Activated gamma-delta T cell treated with anti-CD3 and anti-CD28 coated beads, Interleukin-2, amount 50 U/mL, for 16 hours (primary cell): ENCODE results near the gene KRTAP5-3.
"Not testable (repeated sequence)": the region's sequence is repeated elsewhere in the genome, so short reads cannot be mapped to it uniquely, and the experiment has no call there.

ENCODE experiments used
- DNase-seq: peaks from one replicate; pipeline ENCODE4 v3.0.0-alpha.2; 2020; ENCODE audit warnings: low read depth

Gene KRTAP5-3

DNA sequence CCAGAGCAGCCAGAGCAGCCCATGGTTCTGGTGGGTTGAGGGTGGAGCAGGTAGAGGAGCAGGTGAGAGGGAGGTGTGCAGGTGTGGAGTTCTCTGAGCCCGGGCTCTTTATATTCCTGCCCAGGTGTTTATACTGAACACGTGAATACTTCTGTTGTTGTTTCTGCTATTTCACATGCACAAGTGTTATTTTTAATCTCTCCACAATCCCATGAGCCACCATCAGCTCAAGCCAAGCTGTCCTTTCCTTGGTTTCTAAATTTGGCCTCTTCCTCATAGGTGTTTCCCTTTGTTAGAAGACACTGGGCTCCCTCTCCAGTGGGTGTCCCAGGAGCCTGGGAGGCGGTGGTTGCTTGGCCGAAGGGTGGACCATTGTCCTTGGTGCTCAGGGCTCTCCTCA, at the start of gene KRTAP5-3:
KRTAP5-3 (minus strand) TSS at position 101 of the 400 bp plus-strand sequence; CDS start at position 23, 78 bp downstream.
- DNase-seq: no peak

- DNase-seq: no peak
Observed at GRCh38 chr11:1656670-1657069, 48.4 kb upstream of the KRTAP5-3 start.

DNA sequence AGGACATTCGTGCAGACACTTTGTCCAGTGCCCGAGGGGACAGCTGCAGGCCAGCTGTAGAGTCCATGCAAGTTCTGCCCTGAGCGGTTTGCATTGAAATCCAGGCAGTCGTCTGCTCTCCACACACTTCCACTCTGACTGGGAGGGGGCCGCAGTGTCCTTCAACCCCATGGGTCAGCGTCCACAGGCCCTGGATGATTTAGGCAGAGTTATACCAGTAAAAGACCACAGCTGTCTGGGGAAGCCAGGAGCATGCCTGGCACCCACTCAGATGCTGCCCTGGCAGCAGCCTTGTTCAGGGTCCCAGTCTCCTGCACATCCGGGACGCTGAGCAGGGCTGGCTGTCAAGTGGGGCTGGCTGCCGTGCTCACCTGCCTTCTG, 47.8 kb upstream of the KRTAP5-3 start:
- DNase-seq: no peak

DNA sequence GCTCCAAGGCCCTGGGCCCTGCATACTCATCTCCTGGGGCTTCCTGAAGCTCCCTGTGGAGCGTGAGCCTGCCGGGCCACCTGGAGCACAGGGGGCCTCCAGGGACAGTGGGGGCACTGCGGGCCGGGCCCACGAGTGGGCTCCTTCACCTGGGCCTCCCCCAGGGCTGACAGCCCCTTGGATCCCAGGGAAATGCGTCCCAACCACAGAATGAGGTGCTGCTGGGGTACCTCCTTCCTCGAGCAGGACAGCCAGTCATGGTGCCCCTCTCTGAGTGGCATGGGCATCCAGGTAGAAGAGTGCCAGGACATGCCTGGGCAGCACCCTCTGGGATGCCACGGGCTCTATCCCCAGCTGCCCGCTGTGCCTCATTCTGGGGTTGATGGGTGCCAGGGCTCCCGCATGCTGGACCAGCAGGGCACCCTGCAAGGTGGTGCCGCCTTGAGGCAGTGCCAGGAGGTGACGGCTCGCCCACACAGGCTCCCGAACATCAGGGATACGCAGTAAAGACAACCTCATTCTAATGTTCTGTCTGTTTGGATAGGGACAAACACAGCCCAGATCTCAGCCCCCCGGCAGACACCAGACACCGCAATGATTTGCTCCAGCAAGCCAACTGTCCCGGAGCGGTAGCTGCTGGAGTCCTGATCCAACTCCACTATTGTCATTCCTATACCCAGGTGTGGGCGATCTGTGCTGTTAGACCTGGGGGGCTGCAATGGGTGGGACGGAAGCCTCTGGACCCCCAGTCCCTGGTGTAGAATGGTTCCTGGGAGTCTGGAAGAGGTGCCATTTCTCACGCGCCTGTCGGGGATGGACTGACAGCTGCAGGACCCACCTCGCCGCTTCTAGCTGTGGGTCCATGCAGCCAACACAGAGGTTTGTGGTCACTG, 47.2 kb upstream of the KRTAP5-3 start:
- DNase-seq: no peak

DNA sequence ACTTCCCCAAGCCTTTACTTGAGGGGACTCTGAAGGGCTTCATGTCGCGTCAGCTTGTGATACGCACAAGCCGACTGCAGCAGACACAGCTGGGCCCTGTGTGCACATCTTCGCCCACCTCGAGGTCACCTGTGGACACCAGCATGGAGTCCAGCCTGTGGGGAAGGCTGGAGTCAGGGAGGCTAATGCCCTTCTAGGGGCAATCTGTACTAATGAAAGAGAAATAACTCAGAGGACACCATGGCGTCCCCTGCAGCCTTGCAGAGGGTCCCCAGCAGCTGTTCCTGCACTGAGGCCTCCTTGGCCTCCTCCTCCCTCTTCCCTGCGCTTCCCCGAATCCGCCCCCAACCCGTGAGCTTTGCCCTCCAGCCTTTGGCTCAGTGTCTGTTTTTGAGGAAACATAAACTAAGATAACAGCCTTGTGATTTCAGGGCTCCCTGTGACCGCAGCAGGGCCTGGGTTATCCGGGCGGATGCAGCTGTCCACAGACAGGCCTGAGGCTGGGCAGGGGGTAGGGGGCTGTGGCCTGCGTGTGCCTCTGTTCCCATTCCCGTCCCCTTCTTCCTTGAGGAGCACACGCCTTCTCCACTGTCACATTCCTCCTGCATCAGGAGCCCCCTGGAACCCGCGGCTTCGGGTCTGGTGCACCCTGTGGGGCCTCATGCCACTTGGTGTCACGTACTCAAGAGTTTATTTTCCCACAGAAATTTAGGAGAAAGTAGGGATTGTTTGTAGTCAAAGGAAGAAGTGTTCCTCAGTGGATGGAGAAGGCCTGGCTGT, 46.3 kb upstream of the KRTAP5-3 start:
- no peak for DNase-seq

GRCh38 chr11:1653541-1654387, 45.5 kb upstream of the KRTAP5-3 start:
- DNase-seq: no peak

DNA sequence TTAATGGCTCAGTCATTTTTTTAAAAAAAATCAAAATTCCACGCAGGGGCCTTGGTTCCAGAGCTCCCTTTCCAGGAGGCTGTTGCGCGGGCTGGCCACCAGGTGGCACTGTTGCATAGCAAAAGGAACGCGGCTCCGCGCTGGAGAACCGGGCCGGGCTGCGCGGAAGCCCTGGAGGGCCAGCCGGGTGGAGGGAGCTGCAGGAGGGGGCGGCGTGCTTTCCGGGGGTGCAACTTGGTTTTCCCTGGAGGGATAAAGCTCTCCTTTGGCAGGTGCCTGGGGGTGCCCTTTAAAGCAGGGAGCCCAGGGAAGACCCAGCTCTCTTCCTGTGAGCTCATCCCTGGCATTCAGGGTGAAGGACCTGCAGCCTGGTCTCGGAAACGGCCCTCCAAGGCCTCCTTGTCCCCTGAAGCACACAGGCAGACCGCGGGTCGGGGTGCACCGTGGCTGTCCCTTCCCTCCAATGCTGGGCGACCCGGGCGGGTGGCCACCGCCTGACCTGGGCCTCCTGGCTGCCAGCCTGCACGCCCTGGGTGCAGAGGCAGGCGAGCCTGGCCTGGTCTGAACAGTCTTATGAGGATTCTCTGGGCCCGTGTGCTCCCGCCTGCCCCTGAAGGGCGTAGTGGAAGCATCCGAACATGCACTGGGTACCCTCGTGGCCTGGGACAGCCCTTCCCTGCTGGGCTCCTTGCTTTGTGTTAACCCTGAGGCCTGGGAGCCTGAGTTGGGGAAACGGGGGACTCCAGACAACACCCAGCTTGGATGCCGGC, 44.7 kb upstream of the KRTAP5-3 start:
- DNase-seq: peak; percentile 69

DNA sequence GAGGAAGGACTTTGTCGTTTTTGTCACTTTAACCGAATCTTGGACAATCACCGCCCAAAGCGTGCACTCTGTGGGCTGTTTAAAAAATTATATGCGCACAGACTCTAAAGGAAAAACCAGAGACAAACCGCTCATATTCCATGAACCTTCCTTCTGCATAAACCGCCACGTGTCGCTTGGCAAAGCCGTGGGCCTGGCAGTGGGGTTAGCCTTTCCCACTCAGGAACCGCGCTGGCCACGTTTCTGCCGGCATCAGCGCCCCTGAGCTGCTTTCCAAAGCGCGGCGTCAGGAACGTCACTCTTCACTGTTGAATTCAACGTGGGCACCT, 44.1 kb upstream of the KRTAP5-3 start:
- DNase-seq: no peak

DNA sequence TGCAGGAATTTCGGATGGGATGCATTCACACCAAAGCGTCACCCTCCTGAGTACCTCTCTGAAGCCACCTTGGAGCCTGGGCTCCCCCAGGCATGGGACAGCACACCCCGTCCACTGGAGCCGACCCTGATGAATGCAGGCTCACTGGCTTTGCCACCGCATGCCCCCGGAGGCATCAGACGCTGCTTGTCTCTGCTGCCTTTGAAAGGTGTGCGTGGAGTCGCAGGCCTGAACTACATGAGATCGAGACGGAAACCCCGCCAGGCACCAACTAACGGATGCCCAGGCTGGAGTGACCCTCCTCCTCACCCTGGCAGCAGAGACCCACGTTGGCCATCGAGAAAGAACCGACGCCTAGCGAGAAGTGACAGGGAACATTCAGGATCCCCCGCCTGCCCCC, 43.8 kb upstream of the KRTAP5-3 start:
- no peak for DNase-seq

GRCh38 chr11:1651411-1651980, 43.2 kb upstream of the KRTAP5-3 start:
- no peak for DNase-seq

GRCh38 chr11:1650918-1651262, 42.6 kb upstream of the KRTAP5-3 start:
- no peak for DNase-seq

- no peak for DNase-seq
Observed at GRCh38 chr11:1650034-1650917, 42.0 kb upstream of the KRTAP5-3 start.

DNA sequence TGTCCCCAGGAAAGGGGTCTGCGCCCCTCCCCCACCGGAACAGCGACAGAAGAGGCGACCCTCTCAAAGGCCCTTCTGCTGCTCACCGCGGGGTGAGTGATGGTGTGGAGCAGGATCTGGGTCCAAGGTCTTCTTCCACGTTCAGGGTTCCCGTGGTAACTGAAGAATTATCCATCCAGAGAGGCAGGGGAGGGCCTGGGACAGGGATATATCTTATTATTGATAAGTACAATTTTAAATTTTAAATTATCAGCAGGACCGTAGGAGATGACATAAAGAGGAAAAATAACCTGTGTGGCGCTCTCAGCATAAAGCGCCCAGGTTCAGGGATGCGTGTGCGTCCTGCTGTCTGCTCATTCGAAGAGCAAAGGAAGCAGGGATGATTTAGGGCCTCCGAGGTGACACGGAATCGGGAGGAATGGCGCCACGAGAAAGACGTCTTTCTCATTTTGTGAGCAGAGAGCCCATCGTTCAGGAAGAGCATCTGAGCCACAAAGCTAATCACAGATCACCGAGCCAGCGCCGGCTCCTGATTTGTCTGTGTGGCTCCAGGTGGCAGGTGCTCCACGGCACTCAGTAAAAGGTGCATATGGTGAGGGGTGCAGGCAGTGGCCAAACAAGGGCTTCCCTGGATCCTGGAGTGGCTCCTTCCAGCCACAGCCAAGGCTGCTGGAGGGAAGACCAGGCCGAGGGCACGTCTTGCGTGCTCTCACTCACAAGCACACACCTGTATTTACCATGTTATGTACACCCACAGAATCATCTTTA, 40.6 kb upstream of the KRTAP5-3 start:
- no peak for DNase-seq

DNA sequence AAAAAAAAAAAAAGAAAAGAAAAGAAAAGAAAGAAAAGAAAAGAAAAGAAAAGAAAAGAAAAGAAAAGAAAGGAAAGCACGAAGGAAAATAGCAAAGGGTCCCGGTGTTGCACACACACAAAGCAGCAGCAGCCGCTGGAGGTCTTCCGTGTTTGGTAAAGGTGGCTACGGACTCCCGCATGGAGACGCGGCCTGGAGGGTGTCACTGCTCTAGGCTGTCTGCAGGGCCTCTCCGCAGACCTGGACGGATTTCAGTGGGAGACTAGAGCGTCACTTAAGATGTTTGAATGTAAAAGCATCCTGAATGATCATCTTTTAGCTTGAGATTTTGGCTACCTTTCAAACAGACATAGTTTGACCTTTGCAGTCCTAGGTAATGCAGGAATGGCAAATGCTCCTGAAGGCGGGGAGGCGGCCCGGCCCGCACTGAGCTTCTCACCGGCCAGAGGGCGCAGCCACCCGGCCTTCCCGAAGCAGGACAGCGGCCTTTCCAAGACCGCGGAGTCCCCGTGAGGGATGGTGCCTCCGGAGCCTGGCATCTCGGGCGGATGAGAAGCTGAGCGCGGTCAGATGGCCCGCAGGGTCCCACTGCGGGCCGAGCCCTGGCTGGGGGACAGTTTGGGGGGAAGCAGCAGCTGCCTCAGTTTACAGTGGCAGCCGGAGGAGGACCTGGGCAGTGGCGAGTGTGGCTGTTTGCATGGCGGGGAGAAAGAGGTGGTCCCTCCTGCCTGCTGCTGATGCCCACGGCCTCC, 39.8 kb upstream of the KRTAP5-3 start:
- no peak for DNase-seq

GRCh38 chr11:1646540-1646939, 38.3 kb upstream of the KRTAP5-3 start:
- DNase-seq: not testable (repeated sequence)

DNA sequence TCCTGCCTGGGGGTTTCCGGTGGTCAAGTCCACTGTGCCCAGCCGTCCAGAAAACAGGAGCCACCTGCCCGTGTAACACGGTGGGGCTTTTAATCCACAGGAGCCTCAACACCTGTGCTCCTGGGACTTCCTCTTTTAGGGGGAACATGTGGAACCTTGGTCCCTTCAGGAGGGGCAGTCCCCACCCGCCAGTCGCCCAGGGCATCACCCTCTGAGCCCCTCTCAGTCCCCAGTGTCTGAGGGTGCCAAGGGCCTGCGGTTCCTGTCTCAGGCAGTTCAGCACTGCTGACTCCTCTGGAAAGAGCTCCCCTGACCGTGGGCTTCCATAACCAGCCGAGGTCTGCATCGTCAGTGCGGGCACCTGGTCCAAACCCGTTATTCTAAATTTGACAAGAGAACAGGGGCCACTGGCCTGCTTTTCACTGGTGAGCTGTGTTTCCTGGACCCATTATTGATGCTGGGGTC, 37.1 kb upstream of the KRTAP5-3 start:
- no peak for DNase-seq

DNA sequence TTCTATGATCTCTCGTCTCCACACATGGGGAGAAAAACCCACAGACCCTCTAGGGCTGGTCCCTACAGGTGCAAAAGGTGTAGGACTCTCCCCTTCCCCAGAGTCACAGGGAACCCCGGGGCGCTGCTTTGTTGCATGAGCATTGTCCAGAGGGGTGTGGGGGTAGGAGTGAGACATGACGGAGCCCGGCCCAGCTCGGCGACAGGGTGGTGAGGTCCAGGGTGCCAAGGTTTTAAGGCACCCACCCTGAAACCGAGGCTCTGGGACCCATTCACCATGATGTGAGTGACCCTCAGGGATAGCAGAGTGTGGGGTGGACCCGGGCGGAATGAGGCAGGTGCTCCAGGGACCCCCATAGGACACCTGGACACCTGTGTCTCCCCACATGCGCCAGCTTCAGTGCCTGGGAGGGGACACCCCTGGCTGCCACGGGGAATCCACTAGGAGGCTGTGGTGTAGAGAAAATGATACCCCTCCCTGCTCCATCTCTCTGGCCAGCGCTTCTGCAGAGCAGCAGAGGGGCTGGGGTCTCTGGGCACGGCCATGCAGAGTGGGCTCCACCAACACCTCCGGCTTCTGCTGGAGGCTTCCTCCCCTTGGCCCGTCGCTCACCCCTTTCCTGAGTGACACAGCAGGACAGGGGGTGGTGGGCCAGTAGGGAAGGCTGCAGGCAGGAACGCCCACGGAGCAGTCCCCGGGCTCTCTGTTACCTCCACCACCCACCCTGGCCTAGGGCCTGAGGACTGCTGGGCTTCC, 36.5 kb upstream of the KRTAP5-3 start:
- DNase-seq: no peak

DNA sequence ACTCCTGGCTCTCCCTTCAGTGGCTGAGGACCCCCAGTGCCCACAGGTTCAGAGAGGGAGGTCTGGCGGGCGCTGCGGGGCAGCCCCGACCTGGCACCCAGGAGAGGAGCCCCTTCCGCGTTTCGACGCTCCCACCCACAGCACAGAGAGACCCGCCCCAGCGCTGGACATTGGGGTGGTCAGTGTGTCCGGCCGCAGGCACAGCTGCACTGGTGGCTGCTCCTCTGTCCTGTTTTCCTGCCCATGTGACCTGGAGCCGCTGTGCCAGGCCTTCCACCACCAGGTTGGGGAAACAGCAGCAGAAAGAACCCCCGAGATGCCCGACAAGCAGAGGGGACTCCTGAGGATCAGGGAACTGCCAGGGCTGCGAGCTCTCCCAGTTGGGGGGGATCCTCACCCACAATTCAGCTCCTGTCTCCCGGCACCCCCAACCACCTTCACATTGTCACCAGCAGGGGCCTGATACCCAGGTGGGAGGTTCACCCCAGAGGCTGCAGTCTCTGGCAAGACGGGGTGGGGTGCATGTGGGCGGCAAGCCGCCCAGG, 35.0 kb upstream of the KRTAP5-3 start:
- no peak for DNase-seq
